K562 (cell line): ENCODE results near the gene HS3ST5. TPM values are rescaled to one million over a fixed set of nuclear protein-coding genes. Genes with fewer than 3 reads are reported as not detected.

ENCODE experiments used
- ATAC-seq: fragments of 200-7000 bp; cut with Tn5 transposase; 3 replicates; pipeline ENCODE4 v1.9.1; 2020; ENCODE audit warnings: moderate library complexity
- BruUV-seq: library from RNA; stranded (reverse); fragments of 400-500 nt; replicated peaks from 2 replicates; lab custom pipeline; 2021; lab: Mats Ljungman, UMichigan
- CTCF ChIA-PET: fragments of 300-600 bp; formaldehyde crosslinking; extraction: SDS; loops from one replicate; lab custom pipeline; 2021; ENCODE audit warnings: low intra/inter-chr PET ratio; lab: Yijun Ruan, JAX
- POLR2A ChIA-PET: fragments of 300-600, 350-650 bp; sonication (Branson Sonifier 250); formaldehyde crosslinking; extraction: SDS; loops from one replicate; lab custom pipeline; 2021; ENCODE audit warnings: antibody characterized with exemption, inconsistent platforms; lab: Yijun Ruan, JAX
- DNase-seq, 4 experiments: peaks; one replicate each; pipeline versions ENCODE4 v3.0.0 to v3.0.0-alpha.2; 2011 to 2018; ENCODE audit warnings: low spot score in 3 of 4, mixed read lengths in 3 of 4; ENCODE audit errors: extremely low read depth in 1 of 4
- FAIRE-seq: peaks from 2 replicates; lab custom pipeline; 2011; peaks lifted over from hg19 to GRCh38; lab: Jason Lieb, UNC
- H2AFZ ChIP-seq: 2 replicates; pipeline ENCODE4 v1.6.0; 2011; ENCODE audit warnings: low read depth, low read length, control low read depth, inconsistent platforms
- H3K27ac ChIP-seq: fragments of 200-600 bp; 3 replicates; pipeline ENCODE4 v1.8.0; 2011; ENCODE audit warnings: low read depth, mild to moderate bottlenecking, control low read depth, inconsistent platforms, low read length, moderate library complexity, mixed read lengths; ENCODE audit errors: extremely low read depth
- H3K27me3 ChIP-seq, 2 experiments: fragments of 300-600 bp in 1 of 2; 2 replicates in 1 of 2; 3 replicates in 1 of 2; pipeline versions ENCODE4 v1.6.0 to v1.8.0; 2011; ENCODE audit warnings: inconsistent platforms in 2 of 2, low read length in 2 of 2, mild to moderate bottlenecking in 1 of 2, mixed read lengths in 1 of 2, moderate library complexity in 1 of 2; ENCODE audit not compliant: control insufficient read depth in 2 of 2, insufficient read depth in 2 of 2
- H3K36me3 ChIP-seq: fragments of 300-600 bp; 3 replicates; pipeline ENCODE4 v1.8.0; 2011; ENCODE audit warnings: mild to moderate bottlenecking, low read length, inconsistent platforms; ENCODE audit not compliant: control insufficient read depth, insufficient read depth
- H3K4me1 ChIP-seq, 2 experiments: fragments of 200-600 bp in 1 of 2; replicated peaks in 1 of 2; 2 replicates in 1 of 2; 3 replicates in 1 of 2; pipeline versions ENCODE4 v1.5.1 to v1.8.0; 2011; ENCODE audit warnings: inconsistent platforms in 2 of 2, low read length in 2 of 2, mild to moderate bottlenecking in 1 of 2, mixed read lengths in 1 of 2, moderate library complexity in 1 of 2; ENCODE audit not compliant: control insufficient read depth in 2 of 2, insufficient read depth in 2 of 2
- H3K4me2 ChIP-seq: 2 replicates; pipeline ENCODE4 v1.6.1; 2011; ENCODE audit warnings: low read length, control low read depth, inconsistent platforms, mixed read lengths; ENCODE audit not compliant: insufficient read depth
- H3K4me3 ChIP-seq: fragments of 200-600 bp; sonication (generic), shearing (Covaris generic); 2 replicates; pipeline ENCODE4 v1.5.1; 2016; ENCODE audit warnings: control low read depth, inconsistent platforms
- H3K79me2 ChIP-seq: fragments of 200-600 bp; 3 replicates; pipeline ENCODE4 v1.8.0; 2011; ENCODE audit warnings: low read length, inconsistent platforms; ENCODE audit not compliant: control insufficient read depth, insufficient read depth
- H3K9ac ChIP-seq, 2 experiments: 2 replicates each; pipeline versions ENCODE4 v1.6.0 to v1.6.1; 2011; ENCODE audit warnings: low read depth in 2 of 2, low read length in 2 of 2, control low read depth in 1 of 2, inconsistent platforms in 1 of 2, mild to moderate bottlenecking in 1 of 2, mixed read lengths in 1 of 2; ENCODE audit not compliant: insufficient read depth in 1 of 2
- H3K9me1 ChIP-seq: one replicate; pipeline ENCODE4 v1.6.0; 2011; ENCODE audit warnings: inconsistent platforms, mild to moderate bottlenecking, low read length, moderate library complexity; ENCODE audit not compliant: control insufficient read depth, insufficient read depth
- H3K9me3 ChIP-seq: replicated peaks from 2 replicates; pipeline ENCODE4 v1.5.1; 2011; ENCODE audit warnings: low read depth, low read length, inconsistent platforms; ENCODE audit not compliant: control insufficient read depth, insufficient read depth
- H4K20me1 ChIP-seq: replicated peaks from 2 replicates; pipeline ENCODE4 v1.6.1; 2011; ENCODE audit warnings: low read length, inconsistent platforms, mixed read lengths; ENCODE audit not compliant: control insufficient read depth, insufficient read depth
- E2F3 ChIP-seq: fragments of 250-450 bp; sonication (Bioruptor Pico); IDR thresholded peaks from 2 replicates; pipeline ENCODE4 v1.4.0; 2020; ENCODE audit warnings: mild to moderate bottlenecking
- KAT7 ChIP-seq: sonication (generic); formaldehyde crosslinking; IDR thresholded peaks from 2 replicates; pipeline ENCODE4 v1.8.0; 2022; ENCODE audit warnings: missing genetic modification reagents, mild to moderate bottlenecking, borderline replicate concordance
- LARP7 ChIP-seq: fragments of 450-650 bp; IDR thresholded peaks from 2 replicates; pipeline ENCODE4 v1.6.1; 2016
- NFRKB ChIP-seq: fragments of 450-650 bp; IDR thresholded peaks from 2 replicates; pipeline ENCODE4 v1.6.1; 2016; ENCODE audit warnings: low read depth
- SMARCA5 ChIP-seq: fragments of 450-650 bp; IDR thresholded peaks from 2 replicates; pipeline ENCODE4 v1.6.1; 2016
- ZFP30 ChIP-seq: fragments of 250-450 bp; sonication (Bioruptor Pico); IDR thresholded peaks from 2 replicates; pipeline ENCODE4 v1.8.0; 2022; ENCODE audit warnings: moderate library complexity, mild to moderate bottlenecking, inconsistent platforms, borderline replicate concordance
- ZNF184 ChIP-seq: sonication (generic); formaldehyde crosslinking; IDR thresholded peaks from 2 replicates; pipeline ENCODE4 v1.5.0; 2020; ENCODE audit warnings: missing genetic modification reagents
- ZNF3 ChIP-seq: fragments of 250-450 bp; sonication (Bioruptor Pico); IDR thresholded peaks from 2 replicates; pipeline ENCODE4 v1.5.0; 2021; ENCODE audit warnings: mild to moderate bottlenecking, moderate library complexity
- ZNF764 ChIP-seq: fragments of 250-450 bp; sonication (Bioruptor Pico); IDR thresholded peaks from 2 replicates; pipeline ENCODE4 v1.4.0; 2020; ENCODE audit warnings: low read depth, mild to moderate bottlenecking, moderate library complexity
- ZNF778 ChIP-seq: fragments of 450-650 bp; formaldehyde crosslinking; IDR thresholded peaks from 2 replicates; pipeline ENCODE4 v1.4.0; 2020; ENCODE audit warnings: mild to moderate bottlenecking, moderate library complexity
- ZSCAN29 ChIP-seq: fragments of 450-650 bp; IDR thresholded peaks from 2 replicates; pipeline ENCODE4 v1.6.1; 2017
- WGBS: fragments of 100-300 bp; shearing (Covaris generic); methylation state at CpG from one replicate; pipeline ENCODE4 v1.1.6; 2016; ENCODE audit warnings: low coverage, mixed read lengths; ENCODE audit not compliant: insufficient coverage; ENCODE audit errors: missing lambda C conversion rate; 5-methylcytosine and 5-hydroxymethylcytosine counted together
- in situ Hi-C: fragments of 300-500 bp; cut with MboI; formaldehyde crosslinking; loops from 4 replicates; pipeline ENCODE4 v1.15.0; 2018; ENCODE audit warnings: inconsistent platforms, mixed read lengths
- intact Hi-C: fragments of 100-400 bp; cut with micrococcal nuclease; formaldehyde crosslinking; loops from 2 replicates; pipeline ENCODE4 v1.14.2; 2022
- polyA plus RNA-seq, 8 experiments: library from polyadenylated mRNA; depleted of rRNA in 4 of 8; stranded (reverse) in 5 of 8; unstranded in 3 of 8; fragments of >200 nt; fragmentation: Nextera tagmentation in 2 of 8; fragmentation: Illumina TruSeq in 1 of 8; extraction: Ambion mirVana in 2 of 8; extraction: Trizol in 1 of 8; gene quantifications; 2 replicates each; pipeline versions ENCODE4 v1.2.1 to v1.2.3, GENCODE V29; 2011 to 2014; ENCODE audit warnings: inconsistent platforms in 1 of 8, missing spikeins in 1 of 8
- total RNA-seq, 7 experiments: library from RNA; depleted of rRNA in 6 of 7; stranded (reverse); fragments of >200 nt in 6 of 7; fragmentation: Illumina TruSeq in 2 of 7; extraction: Trizol in 2 of 7; gene quantifications; 2 replicates each; pipeline versions ENCODE4 v1.2.1 to v1.2.3, GENCODE V29; 2011 to 2021; ENCODE audit warnings: low replicate concordance in 1 of 7
- TF ChIP-seq, protein P1 (sequence below): fragments of 450-650 bp; IDR thresholded peaks from 2 replicates; pipeline ENCODE4 v1.6.1; 2016; ENCODE audit warnings: antibody characterized with exemption

Gene HS3ST5
- total and polyA plus RNA-seq, 9 of the 15 experiments (the other 6 are each of a cell fraction or from before 2014, with no cell fraction given) = not detected

DNA sequence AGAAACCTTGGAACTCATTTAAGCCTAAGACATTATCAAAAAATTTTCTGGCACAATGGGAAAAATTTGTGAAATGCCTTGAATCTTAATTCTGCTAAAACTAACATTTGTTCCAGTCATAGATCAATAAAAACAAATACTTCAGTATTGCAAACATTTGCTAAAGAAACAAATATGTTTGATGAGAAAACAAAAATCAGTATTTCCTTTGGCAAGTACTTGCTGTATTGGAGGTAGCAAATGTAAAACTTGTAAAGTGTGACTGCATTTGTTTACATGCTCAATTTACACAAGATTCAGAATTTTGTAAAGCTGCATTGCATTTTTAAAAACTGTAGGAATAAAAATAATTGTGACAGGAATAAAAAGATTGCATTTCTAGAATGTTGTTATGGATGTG lies 183.1 kb downstream of the HS3ST5 start:
- no peak overlapping the region for H3K9ac ChIP-seq
- intact Hi-C loops (no loop called here), in situ Hi-C loops (no loop called here)
- ATAC-seq (no peak), DNase-seq (no peak), FAIRE-seq (no peak)
- no TSS peak for BruUV-seq
- H3K9me3 ChIP-seq = no peaks in the 10 kb centered on the region
- CTCF ChIA-PET = no interaction called here
- no peaks in the 10 kb centered on the region for H3K9me1 ChIP-seq
- no peak overlapping the region for H3K4me2 ChIP-seq
- no peaks in the 10 kb centered on the region for H3K27me3 ChIP-seq
- TF ChIP-seq ZNF778 (no peak), ZNF764 (no peak), E2F3 (CRISPR knock-in tag) (no peak), SMARCA5 (no peak), LARP7 (no peak), ZFP30 (CRISPR knock-in tag) (no peak)
- no peak overlapping the region for H3K27ac ChIP-seq
- no peaks in the 10 kb centered on the region for H3K36me3 ChIP-seq
- POLR2A ChIA-PET = no interaction called here
- H4K20me1 ChIP-seq = no peaks in the 10 kb centered on the region
- H2AFZ ChIP-seq = no peak overlapping the region
- no peaks in the 10 kb centered on the region for H3K79me2 ChIP-seq
- H3K4me3 ChIP-seq = no peak overlapping the region
- H3K4me1 ChIP-seq = no peaks in the 10 kb centered on the region

DNA sequence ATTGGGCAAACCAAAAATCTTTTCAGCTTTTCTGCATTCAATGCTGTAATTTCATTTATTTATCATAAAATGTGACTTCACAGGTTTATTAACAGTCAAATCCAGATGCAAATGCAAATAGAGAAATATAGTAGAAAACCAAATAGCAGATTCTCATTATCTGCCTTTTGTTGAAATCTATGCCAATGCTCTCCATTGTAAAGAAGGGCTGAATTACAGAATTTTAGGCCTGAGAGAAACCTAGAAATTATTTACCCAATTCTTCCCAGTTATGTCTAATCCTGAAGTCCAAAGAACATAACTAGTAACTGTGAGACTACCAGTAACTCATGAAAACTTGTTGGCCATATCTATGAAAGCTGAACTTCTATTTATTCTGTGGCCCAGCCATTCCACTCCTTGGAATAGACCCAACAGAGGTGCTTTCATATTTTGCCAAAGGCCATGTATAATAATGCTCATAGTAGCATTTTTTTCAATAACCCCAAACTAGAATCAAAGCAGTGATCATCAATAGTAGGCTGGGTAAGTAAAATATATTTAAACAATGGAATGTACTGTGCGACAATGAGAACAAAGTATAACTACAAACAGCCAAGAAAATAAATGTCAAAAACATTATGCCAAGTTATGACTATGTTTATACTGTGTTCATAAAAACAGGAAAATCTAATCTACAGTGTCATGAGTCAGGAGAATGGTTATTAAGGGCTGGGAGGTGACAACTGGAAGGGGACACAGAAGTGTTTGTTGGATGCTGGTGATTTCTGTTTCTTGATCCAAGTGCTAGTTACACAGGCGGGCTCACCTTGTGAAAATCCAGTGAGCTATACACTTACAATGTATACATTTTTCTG lies 183.8 kb downstream of the HS3ST5 start:
- ATAC-seq (no peak), FAIRE-seq (no peak)
- POLR2A ChIA-PET = no interaction called here
- TF ChIP-seq KAT7 (CRISPR knock-in tag) (no peak), ZNF3 (CRISPR knock-in tag) (no peak), ZSCAN29 (no peak), ZNF184 (CRISPR knock-in tag) (no peak), NFRKB (no peak)
- TF ChIP-seq, protein P1, sequence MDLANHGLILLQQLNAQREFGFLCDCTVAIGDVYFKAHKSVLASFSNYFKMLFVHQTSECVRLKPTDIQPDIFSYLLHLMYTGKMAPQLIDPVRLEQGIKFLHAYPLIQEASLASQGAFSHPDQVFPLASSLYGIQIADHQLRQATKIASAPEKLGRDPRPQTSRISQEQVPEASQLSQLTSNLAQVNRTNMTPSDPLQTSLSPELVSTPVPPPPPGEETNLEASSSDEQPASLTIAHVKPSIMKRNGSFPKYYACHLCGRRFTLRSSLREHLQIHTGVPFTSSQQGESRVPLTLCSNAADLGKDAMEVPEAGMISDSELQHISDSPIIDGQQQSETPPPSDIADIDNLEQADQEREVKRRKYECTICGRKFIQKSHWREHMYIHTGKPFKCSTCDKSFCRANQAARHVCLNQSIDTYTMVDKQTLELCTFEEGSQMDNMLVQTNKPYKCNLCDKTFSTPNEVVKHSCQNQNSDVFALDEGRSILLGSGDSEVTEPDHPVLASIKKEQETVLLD = no peak

More for the DNA sequence above, 183.8 kb downstream of the HS3ST5 start:
- H3K27me3 ChIP-seq = no peaks in the 10 kb centered on the region
- no peak overlapping the region for H3K4me3 ChIP-seq
- in situ Hi-C loops (no loop called here), intact Hi-C loops (no loop called here)
- H3K36me3 ChIP-seq = no peaks in the 10 kb centered on the region
- CTCF ChIA-PET = no interaction called here
- DNase-seq = no peak
- H4K20me1 ChIP-seq = no peaks in the 10 kb centered on the region
- 0% methylated on average over 2 of the region's 2 CpGs for WGBS
- H3K27ac ChIP-seq = no peak overlapping the region
- no peak overlapping the region for H2AFZ ChIP-seq
- no peaks in the 10 kb centered on the region for H3K9me1 ChIP-seq
- BruUV-seq = no TSS peak
- no peaks in the 10 kb centered on the region for H3K9me3 ChIP-seq
- no peak overlapping the region for H3K4me2 ChIP-seq
- H3K4me1 ChIP-seq = no peaks in the 10 kb centered on the region
- H3K79me2 ChIP-seq = no peaks in the 10 kb centered on the region
- H3K9ac ChIP-seq = no peak overlapping the region
